Fibroblast of gingiva (primary cell): Measurements from ENCODE around the gene MBNL2.

Experiments
- DNase-seq: peaks from one replicate; pipeline ENCODE4 v3.0.0-alpha.2; 2011; ENCODE audit warnings: low read depth

Gene MBNL2

DNA sequence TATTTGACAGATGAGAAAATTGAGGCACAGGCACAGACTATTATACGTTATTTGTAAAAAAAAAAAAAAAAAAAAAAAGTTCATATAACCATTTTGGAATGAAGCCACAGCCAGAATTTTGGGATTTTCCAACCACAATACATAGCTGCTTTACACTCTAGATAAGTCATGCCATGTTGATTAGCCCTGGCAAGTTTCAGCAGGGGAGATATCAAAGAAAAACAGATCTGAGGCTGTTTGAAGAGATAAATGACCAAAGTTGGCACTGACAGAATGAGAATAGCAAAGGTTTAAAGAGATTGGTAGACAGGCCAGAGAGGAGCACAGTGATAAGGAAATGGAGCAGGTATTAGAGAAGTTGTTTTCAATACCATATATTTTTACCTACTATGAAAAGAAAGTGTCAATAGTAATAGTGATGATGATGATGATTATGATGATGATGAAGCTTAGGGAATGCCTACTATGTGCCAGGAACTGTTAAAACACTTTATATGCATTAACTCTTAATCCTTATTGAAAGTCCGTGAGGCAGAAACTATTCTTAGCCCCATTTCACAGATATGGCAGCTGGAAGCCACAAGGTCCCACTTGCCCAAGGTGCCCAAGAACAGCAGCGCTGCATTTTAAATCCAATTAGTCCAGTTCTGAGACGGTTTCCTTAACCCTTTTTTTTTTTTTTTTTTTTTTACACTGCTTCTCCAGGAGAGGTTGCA, 105.5 kb downstream of the MBNL2 start:
- DNase-seq: no peak

DNA sequence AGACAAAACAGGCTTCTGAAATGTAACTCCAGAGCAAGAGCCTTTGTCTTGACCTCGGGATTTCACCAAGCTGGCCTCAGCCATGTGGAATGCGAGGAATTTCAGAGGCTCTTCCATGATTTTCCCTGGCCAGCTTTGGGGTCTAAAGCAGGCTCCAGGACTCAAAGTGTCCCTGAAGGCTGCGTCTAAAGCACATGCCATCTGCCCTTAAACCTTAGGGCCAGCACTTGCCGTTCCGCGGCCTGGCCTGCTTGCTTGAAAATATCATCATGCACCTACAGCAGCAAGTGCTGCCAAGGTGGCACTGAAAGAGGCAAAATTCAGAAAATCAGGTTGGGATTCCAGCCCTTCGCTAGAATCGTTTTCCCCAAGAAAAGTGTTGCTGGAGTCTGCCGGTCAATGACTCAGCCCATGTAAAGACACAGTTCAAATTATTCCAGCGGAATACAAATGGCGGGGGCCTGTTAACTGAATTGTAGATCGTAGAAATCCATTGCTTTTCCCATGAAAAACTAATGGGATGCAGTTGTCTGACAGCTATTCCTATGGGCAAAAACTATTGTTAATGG, 106.2 kb downstream of the MBNL2 start:
- peak; percentile 51 for DNase-seq

DNA sequence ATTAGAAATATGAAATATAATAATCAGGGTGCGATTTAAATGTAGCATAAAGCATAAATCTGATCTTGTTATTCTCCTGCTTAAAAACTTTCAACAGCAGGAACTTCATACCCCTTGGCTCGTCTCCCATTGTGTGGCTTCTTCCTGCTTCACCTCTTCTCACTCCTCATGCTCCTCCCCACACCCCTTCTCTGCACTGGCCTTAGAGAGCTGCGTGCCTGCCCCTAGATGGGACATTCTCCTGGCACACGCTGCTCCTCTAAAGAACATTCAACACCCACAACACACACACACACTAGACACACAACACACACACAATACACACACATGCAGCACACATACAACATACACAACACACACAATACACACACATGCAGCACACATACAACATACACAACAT, 107.2 kb downstream of the MBNL2 start:
- peak; percentile 13 for DNase-seq

DNA sequence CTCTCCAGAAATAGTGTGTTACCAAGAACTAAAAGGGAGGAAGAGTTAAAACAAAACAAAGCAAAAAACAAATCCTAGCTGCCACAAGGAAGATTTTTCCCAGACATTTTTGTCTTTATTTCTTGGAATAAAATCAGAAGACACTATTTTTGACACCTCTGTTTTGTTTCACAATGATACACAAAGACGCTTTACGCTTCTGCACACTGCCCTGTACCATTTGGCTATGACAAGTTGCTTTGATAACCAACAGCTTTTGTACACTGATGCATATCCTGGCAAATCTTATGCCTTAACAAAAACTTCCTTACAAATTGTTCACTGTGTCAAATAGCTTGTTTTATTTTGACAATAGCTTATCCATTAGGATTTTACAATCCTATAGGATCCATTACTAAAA, 108.3 kb downstream of the MBNL2 start:
- DNase-seq: no peak

DNA sequence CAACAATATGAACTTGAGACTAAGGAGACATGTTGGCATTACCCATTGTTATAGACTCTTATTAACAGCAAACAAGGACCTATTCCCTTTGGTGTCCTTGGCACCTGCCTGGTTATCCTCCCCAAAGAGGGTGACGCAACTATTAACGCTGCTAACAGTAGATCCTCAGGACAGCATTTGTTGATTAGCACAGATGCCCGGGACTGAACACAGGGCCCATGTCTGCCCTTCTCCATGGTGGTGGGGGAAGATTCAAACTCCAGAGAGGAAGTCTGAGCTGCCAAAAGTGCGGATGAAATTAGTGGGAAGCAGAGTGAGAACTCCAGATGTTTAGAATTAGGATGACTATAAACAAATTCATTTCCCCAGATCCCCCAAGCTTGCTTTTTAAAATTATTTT, 110.6 kb downstream of the MBNL2 start:
- DNase-seq: peak; percentile 54

DNA sequence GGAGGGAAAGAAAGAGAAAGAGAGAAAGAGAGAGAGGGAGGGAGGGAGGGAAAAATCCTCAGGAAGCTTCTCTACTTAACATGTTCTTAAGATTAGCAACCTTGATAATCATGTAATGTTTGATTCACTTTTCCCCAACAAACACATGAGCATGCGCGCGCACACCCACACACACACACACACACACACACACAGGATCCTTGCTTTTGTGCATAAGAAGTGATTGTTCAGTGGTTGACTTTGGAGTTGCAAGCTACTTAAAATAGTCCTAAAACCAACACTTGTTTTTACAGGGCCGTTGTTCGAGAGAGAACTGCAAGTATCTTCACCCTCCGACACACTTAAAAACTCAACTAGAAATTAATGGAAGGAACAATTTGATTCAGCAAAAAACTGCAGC, 111.8 kb downstream of the MBNL2 start:
- DNase-seq: no peak

- DNase-seq: no peak
These were observed 112.6 kb downstream of the MBNL2 start for GRCh38 chr13:97334690-97335089.

DNA sequence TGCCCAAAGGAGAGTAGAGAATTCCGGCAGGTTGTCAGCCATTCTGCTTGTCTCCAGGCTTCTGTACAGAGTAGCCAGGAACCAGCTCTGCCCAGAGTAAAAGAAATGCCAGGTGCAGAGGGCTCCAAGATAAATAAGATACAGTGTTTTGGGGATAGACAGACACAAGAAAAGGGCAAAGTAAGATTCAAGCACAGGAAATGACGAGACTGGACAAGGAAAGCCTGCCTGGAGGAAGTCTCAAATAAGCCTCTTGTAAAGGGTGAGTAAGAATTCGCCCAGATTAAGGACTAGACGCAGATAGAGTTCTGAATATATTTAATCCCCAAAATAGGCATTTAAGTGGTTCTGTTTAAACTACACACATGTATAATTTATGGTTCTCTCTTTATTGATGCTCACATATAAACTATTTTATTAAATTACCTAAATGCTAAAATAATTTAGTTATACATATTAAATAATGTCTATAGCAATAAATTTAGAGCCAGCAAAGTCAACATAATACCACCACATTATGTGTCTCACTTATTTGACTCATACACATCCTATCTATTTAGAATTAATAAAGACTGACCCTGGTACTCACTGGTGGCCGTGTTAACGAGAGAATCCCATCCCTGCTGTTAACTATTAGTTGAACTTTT, 113.5 kb downstream of the MBNL2 start:
- DNase-seq: no peak

DNA sequence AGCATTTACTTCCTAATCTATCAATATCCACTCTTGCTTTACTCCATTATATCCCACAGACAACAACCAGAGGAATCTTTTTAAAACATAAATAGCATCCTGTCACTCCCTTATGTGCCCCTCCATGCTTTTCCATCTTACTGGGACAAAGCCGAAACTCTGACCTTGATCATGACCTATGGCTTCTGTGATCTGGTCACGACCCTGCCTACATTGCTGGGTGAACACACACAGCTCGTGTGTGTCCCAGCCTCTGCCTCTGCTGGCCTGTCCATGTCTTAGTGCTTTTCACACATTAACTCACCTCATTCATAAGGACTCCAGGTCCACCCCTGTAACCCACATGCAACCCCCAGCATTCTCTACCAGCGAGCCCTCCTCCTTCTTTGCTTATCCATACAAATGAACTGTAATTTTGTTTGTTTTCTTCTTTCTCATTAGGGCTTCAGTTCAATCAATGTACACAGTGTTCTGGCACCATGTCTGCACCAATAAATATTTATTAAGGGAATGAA, 115.9 kb downstream of the MBNL2 start:
- DNase-seq: no peak

- no peak for DNase-seq
These were observed 116.4 kb downstream of the MBNL2 start for GRCh38 chr13:97338571-97338970.

- peak; percentile 93 for DNase-seq
These were observed 117.2 kb downstream of the MBNL2 start for GRCh38 chr13:97339019-97339987.

- DNase-seq: no peak
These were observed 118.0 kb downstream of the MBNL2 start for GRCh38 chr13:97339988-97340749.

DNA sequence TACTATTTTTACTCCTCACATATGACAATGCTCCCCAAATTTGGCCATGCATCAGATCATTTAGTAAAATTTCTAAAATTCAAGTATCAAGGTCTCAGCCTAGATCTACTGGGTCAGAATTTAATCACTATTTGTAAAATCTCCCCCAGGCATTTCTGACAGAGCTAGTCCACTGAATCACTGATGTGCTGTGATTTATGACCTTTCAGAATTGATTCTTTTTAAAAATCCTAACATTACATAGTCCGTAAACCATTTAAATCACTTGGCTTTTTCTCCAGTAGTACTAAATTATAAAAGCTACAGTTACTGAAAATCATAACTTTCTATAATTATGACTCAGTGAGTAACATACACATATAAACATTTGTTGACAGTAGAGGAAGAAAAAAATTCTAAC, 119.0 kb downstream of the MBNL2 start:
- no peak for DNase-seq

GRCh38 chr13:97342136-97342535, 120.0 kb downstream of the MBNL2 start:
- DNase-seq: no peak

DNA sequence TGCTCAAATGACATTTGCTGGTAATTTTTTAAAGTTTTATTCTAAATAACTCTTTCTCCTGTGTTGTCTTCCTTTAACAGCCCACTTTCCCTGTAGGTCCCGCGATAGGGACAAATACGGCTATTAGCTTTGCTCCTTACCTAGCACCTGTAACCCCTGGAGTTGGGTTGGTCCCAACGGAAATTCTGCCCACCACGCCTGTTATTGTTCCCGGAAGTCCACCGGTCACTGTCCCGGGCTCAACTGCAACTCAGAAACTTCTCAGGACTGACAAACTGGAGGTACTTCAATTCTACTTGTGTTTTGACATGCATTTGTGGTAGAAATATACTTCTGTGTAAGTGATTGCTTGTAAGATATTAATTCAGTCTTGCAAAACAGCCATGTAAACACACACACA, 120.8 kb downstream of the MBNL2 start:
- DNase-seq: no peak

DNA sequence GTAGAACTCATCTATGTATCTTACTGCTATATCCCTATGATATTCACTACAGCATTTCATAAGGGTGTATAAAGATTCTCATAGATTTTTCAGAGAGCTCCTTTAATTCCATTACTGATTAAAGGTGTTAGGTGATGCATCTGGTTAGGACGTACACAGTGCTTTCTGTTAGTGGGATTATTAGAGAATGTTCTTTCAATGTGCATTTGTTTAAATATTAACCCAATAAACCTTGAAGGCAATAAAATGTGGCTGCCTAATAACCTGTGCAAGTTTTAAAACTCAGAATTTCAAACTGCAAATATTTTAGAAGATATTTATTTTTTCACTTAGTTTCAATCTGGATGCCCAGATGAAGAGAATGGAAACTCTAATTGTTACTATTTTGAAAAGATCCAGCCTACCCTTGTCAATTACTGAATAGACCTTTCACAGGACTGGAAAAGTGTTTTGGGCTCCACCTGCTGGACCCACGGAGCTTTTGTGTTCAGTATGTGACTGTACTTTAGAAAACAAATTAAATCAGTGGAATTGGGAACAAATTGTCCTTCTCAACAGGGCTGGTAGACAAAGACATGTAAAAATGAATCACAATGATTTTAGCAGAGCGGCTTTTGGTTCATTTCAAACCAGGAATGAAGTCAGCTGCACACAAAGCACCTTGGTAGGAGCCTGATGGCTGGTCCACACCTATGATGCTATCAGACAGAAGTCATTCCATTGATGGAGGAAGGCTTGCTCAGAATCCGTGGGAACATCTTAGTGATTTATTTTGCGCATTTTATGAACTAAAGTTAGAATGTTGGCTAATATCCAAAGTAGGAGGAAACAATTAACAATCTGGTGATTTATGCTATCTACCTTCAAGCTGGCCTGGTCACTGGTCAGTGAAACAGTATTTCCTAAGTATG, 122.4 kb downstream of the MBNL2 start:
- peak; percentile 47 for DNase-seq

DNA sequence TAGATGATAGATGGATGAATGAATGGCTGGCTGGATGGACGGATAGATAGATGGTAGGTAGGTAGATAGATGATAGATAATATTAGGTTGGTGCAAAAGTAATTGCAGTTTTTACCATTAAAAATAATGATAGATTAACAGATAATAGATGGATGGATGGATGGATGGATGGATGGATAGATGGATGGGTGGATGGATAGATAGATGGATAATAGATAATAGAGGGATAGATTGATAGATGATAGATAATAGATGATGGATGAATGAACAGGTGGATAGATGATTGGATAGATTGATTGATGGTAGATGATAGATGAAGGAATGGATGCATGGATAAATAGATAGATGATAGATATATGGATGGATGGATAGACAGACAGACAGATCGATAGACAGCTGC, 124.0 kb downstream of the MBNL2 start:
- no peak for DNase-seq

DNA sequence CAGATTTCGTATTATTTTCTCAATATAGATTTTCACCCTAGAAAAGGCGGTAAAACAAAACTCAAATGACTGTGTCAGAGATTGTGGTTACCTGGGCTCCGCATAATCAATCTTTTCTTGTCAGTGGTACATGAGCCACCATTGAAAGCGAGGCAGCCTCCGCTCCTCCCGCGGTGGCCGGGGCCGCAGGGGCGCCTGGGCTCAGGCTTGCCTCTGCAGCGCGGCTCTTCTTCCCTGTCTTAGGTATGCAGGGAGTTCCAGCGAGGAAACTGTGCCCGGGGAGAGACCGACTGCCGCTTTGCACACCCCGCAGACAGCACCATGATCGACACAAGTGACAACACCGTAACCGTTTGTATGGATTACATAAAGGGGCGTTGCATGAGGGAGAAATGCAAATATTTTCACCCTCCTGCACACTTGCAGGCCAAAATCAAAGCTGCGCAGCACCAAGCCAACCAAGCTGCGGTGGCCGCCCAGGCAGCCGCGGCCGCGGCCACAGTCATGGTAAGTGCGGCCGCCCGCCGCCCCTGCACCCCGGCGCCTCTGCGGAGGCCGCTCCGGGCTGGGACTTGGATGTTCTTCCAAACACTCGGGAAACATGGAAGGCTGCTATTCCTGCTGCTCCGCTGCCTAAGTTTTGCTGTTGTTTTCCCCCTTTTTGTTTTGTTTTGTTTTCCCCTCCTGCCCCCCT, 124.6 kb downstream of the MBNL2 start:
- DNase-seq: no peak

DNA sequence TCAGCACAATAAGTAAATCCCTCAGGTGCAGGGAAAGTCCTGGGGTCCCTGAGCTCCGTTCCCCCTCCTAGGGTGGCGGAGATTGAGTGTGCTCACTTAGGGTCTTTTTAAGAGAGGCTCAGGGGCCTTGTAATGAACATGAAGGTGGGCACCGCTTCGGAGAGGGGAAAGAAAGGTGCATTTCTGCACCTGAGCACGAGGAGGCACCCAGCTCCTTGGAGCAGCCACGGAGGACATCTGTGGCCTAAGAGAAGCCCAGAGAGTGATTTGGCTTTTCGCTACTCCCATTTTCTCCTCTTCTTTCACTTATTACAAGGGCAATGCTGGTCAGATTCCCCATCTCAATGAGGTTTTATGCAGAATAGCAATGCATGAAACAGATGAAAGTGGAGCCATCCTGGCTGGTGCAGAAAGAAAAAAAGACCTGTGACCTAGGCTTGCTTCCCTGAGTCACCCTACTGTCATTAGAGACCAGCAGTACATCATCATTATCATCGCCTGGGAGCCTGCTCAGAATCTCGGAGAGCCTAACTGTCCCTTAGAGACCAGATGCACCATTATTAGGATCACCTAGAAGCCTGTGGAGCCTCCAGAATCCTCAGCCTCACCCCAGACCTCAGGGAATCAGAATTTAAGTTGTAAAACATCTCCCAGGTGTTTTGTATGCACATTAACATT, 125.3 kb downstream of the MBNL2 start:
- no peak for DNase-seq
